Measurements from ENCODE around the gene ZBTB1. TPM values are rescaled to one million over a fixed set of nuclear protein-coding genes. Genes with fewer than 3 reads are reported as not detected.
A peak's percentile ranks its signal among the peaks of the same experiment; 100 is the strongest.

The ZBTB1 gene
- total and polyA plus RNA-seq, 4 donors = 5.4 to 29.3 (median 10.7) TPM

- Histone ChIP-seq H3K36me3 (ENCODE audit: control insufficient read depth in 4 of 4, insufficient read depth in 3 of 4, low read depth in 1 of 4, low read length in 3 of 4) (no peaks in the 10 kb centered on the region), H3K9me3 (ENCODE audit: control insufficient read depth in 4 of 4, low read length in 3 of 4) (no peaks in the 10 kb centered on the region), H3K27me3 (ENCODE audit: control insufficient read depth in 4 of 4, insufficient read depth in 4 of 4, low read length in 3 of 4) (peaks cover 0 to 9% (median 2%) of the 10 kb centered on the region in 4 donors), H3K4me1 (ENCODE audit: control insufficient read depth in 4 of 4, insufficient read depth in 4 of 4, low read length in 3 of 4) (peaks cover 0 to 8% (median 5%) of the 10 kb centered on the region in 4 donors), H3K9ac (ENCODE audit: low read depth in 1 of 2, low read length in 2 of 2) (no peak within 1 kb of the TSS), H3K4me3 (ENCODE audit: low read depth in 1 of 3, low read length in 3 of 3) (peak within 1 kb of the TSS in 1 of 3 donors; percentile 19), H3K27ac (ENCODE audit: low read depth in 1 of 2, low read length in 2 of 2) (no peak within 1 kb of the TSS)
- TF ChIP-seq ATF3 (IDR thresholded peaks at IDR 0.05) (no peak), GABPA (IDR thresholded peaks at IDR 0.05 in 1 of 2, conservative IDR thresholded peaks at IDR 0.05 in 1 of 2) (no peak), RXRA (IDR thresholded peaks at IDR 0.05) (no peak)
- DNase-seq (ENCODE audit: low spot score) = peak; percentile 50
- WGBS = 12% methylated on average over 54 of the region's 54 CpGs
Measured at GRCh38 chr14:64549791-64550620, 45.4 kb downstream of the ZBTB1 start, which contains the start of gene PPP1R36. Gene PPP1R36, plus strand, starts transcription at chr14:64549961. Its CDS starts 37 bp downstream, at chr14:64549998.

- peaks cover 0 to 9% (median 2%) of the 10 kb centered on the region in 4 donors for H3K27me3 ChIP-seq (ENCODE audit: control insufficient read depth in 4 of 4, insufficient read depth in 4 of 4, low read length in 3 of 4)
- H3K4me3 ChIP-seq (ENCODE audit: low read depth in 1 of 3, low read length in 3 of 3) = no peak overlapping the region
- H3K36me3 ChIP-seq (ENCODE audit: control insufficient read depth in 4 of 4, insufficient read depth in 3 of 4, low read depth in 1 of 4, low read length in 3 of 4) = no peaks in the 10 kb centered on the region
- H3K4me1 ChIP-seq (ENCODE audit: control insufficient read depth in 4 of 4, insufficient read depth in 4 of 4, low read length in 3 of 4) = peaks cover 0 to 8% (median 5%) of the 10 kb centered on the region in 4 donors
- no peak for DNase-seq (ENCODE audit: low spot score)
- no peak overlapping the region for H3K9ac ChIP-seq (ENCODE audit: low read depth in 1 of 2, low read length in 2 of 2)
- no peaks in the 10 kb centered on the region for H3K9me3 ChIP-seq (ENCODE audit: control insufficient read depth in 4 of 4, low read length in 3 of 4)
- no peak overlapping the region for H3K27ac ChIP-seq (ENCODE audit: low read depth in 1 of 2, low read length in 2 of 2)
- WGBS = 50% methylated on average over 7 of the region's 7 CpGs
- no peak for TF ChIP-seq ZBTB33 (IDR thresholded peaks at IDR 0.05)
- no peak for TF ChIP-seq RXRA (IDR thresholded peaks at IDR 0.05)
- no peak for TF ChIP-seq CTCF (IDR thresholded peaks at IDR 0.05; ENCODE audit: low read depth, low read length, missing input control)
- TF ChIP-seq RAD21 (IDR thresholded peaks at IDR 0.05) = no peak
- TF ChIP-seq YY1 (IDR thresholded peaks at IDR 0.05) = no peak
- TF ChIP-seq HNF4G (IDR thresholded peaks at IDR 0.05) = no peak
- no peak for TF ChIP-seq GABPA (IDR thresholded peaks at IDR 0.05 in 1 of 2, conservative IDR thresholded peaks at IDR 0.05 in 1 of 2)
- TF ChIP-seq ATF3 (IDR thresholded peaks at IDR 0.05) = no peak
- no peak for TF ChIP-seq REST (IDR thresholded peaks at IDR 0.05)
- no peak for TF ChIP-seq HNF4A (conservative IDR thresholded peaks at IDR 0.05)
Measured at GRCh38 chr14:64550621-64551333, 46.2 kb downstream of the ZBTB1 start.

All from liver (tissue), 9 donors.